Measurements from ENCODE around the gene MAP2K5. TPM values are rescaled to one million over a fixed set of nuclear protein-coding genes. Genes with fewer than 3 reads are reported as not detected.

MAP2K5 gene
- total RNA-seq, 1 experiment from 2014 or later: 22.2 TPM

DNA sequence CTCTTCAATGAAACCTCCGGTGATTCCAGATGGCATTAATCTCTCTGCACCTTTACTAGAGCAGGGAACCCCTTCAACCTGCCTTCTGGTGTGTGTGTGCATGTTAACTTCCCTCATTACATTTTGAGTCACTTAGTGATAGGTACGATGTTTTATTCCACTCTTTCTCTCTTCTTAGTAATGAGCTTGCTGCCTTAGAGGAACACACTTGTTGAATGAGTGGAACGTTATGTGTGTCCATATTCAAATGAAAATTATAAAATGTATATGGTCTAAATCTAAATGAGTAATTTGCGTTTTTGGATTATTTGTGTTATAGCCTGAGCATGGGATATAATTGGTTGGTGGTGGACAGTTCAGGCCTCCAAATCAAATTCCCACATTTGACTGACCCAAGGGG lies 12.1 kb downstream of the MAP2K5 start:
- no TSS peak for BruUV-seq (replicated peaks)
- H3K27me3 Mint-ChIP-seq (ENCODE audit: unreplicated experiment): no peaks in the 10 kb centered on the region
- CTCF ChIA-PET: no interaction called here

DNA sequence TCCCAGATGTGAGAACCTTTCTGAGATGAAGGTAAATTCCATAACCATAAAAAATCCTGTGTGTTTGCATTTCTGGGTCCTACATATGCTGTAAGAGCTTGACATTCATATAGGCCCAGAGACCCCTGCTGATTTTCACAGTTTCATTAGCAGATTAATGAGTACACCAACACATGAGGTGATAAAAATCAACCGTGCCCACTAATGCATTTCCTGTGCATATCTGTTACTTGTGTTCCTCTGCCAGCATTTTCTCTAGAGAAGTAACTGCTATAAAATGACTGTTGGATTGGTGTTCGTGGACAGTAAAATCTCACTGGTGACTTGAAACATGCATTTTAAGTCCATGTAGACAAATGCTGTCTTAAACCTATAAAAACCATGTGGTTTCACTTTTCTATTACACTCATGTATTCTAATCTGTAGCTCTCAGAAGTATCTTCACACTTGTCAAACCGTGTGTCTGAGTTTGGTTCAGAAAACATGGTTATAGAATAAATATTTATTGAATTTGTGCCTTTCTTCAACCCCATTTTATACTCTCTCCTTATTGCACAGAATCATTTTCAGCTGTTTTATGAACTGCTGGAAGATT lies 14.6 kb downstream of the MAP2K5 start:
- DNase-seq: no peak
- TF ChIP-seq, protein P1, sequence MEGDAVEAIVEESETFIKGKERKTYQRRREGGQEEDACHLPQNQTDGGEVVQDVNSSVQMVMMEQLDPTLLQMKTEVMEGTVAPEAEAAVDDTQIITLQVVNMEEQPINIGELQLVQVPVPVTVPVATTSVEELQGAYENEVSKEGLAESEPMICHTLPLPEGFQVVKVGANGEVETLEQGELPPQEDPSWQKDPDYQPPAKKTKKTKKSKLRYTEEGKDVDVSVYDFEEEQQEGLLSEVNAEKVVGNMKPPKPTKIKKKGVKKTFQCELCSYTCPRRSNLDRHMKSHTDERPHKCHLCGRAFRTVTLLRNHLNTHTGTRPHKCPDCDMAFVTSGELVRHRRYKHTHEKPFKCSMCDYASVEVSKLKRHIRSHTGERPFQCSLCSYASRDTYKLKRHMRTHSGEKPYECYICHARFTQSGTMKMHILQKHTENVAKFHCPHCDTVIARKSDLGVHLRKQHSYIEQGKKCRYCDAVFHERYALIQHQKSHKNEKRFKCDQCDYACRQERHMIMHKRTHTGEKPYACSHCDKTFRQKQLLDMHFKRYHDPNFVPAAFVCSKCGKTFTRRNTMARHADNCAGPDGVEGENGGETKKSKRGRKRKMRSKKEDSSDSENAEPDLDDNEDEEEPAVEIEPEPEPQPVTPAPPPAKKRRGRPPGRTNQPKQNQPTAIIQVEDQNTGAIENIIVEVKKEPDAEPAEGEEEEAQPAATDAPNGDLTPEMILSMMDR (IDR thresholded peaks at IDR 0.05; ENCODE audit: unreplicated experiment): no peak
- intact Hi-C loops (cut with micrococcal nuclease; ENCODE audit: unreplicated experiment): no loop called here
- CTCF ChIA-PET: interaction anchor here (0.7 kb wide), 1 partner anchor 978 kb away, joined by 3 read pairs; no protein-coding TSS in a partner anchor
- Mint-ChIP-seq H3K4me3 (ENCODE audit: low read depth, unreplicated experiment) (no peak overlapping the region), H3K27ac (ENCODE audit: unreplicated experiment) (no peak overlapping the region), H3K27me3 (ENCODE audit: unreplicated experiment) (no peaks in the 10 kb centered on the region), H3K36me3 (ENCODE audit: insufficient read depth, unreplicated experiment) (peaks cover 4% of the 10 kb centered on the region), H3K4me1 (ENCODE audit: low read depth, unreplicated experiment) (no peaks in the 10 kb centered on the region), H3K9me3 (ENCODE audit: low read depth, unreplicated experiment) (peaks cover 4% of the 10 kb centered on the region)
- no TSS peak for BruUV-seq (replicated peaks)

More for the DNA sequence above, 12.1 kb downstream of the MAP2K5 start:
- no peak overlapping the region for H3K27ac Mint-ChIP-seq (ENCODE audit: unreplicated experiment)
- no peak overlapping the region for H3K4me3 Mint-ChIP-seq (ENCODE audit: low read depth, unreplicated experiment)
- no peaks in the 10 kb centered on the region for H3K4me1 Mint-ChIP-seq (ENCODE audit: low read depth, unreplicated experiment)
- intact Hi-C loops (cut with micrococcal nuclease; ENCODE audit: unreplicated experiment): no loop called here
- TF ChIP-seq, protein P1 (IDR thresholded peaks at IDR 0.05; ENCODE audit: unreplicated experiment): no peak
- DNase-seq: no peak
- peaks cover 4% of the 10 kb centered on the region for H3K9me3 Mint-ChIP-seq (ENCODE audit: low read depth, unreplicated experiment)
- peaks cover 4% of the 10 kb centered on the region for H3K36me3 Mint-ChIP-seq (ENCODE audit: insufficient read depth, unreplicated experiment)

DNA sequence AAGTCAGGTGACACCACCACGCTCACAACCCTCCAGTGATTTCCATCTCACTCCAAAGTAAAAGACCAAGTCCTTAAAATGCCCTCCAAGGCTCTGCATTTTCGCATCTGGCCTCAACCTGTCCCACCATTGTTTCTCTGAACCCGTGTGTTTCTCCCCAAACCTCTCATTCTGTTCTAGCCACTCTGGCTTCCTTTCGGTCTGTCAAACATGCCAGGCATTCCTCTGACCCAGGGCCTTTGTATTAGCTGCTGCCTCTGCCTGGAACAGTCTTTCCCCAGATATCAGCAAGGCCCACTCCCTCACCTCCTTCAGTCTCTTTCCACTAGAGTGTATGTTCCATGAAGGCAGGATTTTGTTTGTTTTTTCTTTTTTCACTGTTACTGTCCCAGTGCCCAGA lies 16.0 kb downstream of the MAP2K5 start:
- H3K9me3 Mint-ChIP-seq (ENCODE audit: low read depth, unreplicated experiment): peaks cover 4% of the 10 kb centered on the region
- TF ChIP-seq, protein P1 (IDR thresholded peaks at IDR 0.05; ENCODE audit: unreplicated experiment): no peak
- no peaks in the 10 kb centered on the region for H3K27me3 Mint-ChIP-seq (ENCODE audit: unreplicated experiment)
- intact Hi-C loops (cut with micrococcal nuclease; ENCODE audit: unreplicated experiment): no loop called here
- BruUV-seq (replicated peaks): no TSS peak
- CTCF ChIA-PET: interaction anchor here (0.6 kb wide), 1 partner anchor 183 kb away, joined by 3 read pairs; no protein-coding TSS in a partner anchor
- no peak overlapping the region for H3K27ac Mint-ChIP-seq (ENCODE audit: unreplicated experiment)
- no peak for DNase-seq
- H3K4me3 Mint-ChIP-seq (ENCODE audit: low read depth, unreplicated experiment): no peak overlapping the region
- H3K36me3 Mint-ChIP-seq (ENCODE audit: insufficient read depth, unreplicated experiment): peaks cover 4% of the 10 kb centered on the region
- no peaks in the 10 kb centered on the region for H3K4me1 Mint-ChIP-seq (ENCODE audit: low read depth, unreplicated experiment)

DNA sequence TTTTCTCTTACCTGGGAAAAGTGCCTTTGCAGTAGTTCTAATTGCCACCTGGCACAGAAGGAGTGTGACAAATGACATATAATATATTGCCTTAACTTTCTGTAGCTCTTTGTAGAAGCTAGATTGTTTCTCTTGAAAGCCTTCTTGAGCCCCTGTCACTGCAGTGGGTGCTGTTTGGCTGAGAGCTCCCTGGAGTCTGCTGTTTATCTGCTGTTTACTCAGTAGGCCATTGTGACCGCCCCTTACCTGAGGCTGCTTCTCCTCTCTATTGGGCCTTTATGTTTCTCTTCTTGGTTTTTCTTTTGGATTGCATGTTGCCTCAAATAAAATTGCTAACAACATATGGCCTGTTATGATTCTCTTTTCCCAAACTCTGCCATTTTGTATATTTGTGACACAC lies 16.7 kb downstream of the MAP2K5 start:
- H3K4me1 Mint-ChIP-seq (ENCODE audit: low read depth, unreplicated experiment): no peaks in the 10 kb centered on the region
- H3K27me3 Mint-ChIP-seq (ENCODE audit: unreplicated experiment): no peaks in the 10 kb centered on the region
- no peak for DNase-seq
- H3K4me3 Mint-ChIP-seq (ENCODE audit: low read depth, unreplicated experiment): no peak overlapping the region
- TF ChIP-seq, protein P1 (IDR thresholded peaks at IDR 0.05; ENCODE audit: unreplicated experiment): no peak
- BruUV-seq (replicated peaks): no TSS peak
- H3K9me3 Mint-ChIP-seq (ENCODE audit: low read depth, unreplicated experiment): peaks cover 4% of the 10 kb centered on the region
- no peak overlapping the region for H3K27ac Mint-ChIP-seq (ENCODE audit: unreplicated experiment)
- intact Hi-C loops (cut with micrococcal nuclease; ENCODE audit: unreplicated experiment): no loop called here
- peaks cover 4% of the 10 kb centered on the region for H3K36me3 Mint-ChIP-seq (ENCODE audit: insufficient read depth, unreplicated experiment)
- CTCF ChIA-PET: no interaction called here

All from Calu3 (cell line).